HG02970 (cell line): Measurements from ENCODE around the gene GADL1.

Source experiments
- ATAC-seq: cut with Tn5 transposase; IDR thresholded peaks from one replicate; pipeline ENCODE4 v1.9.1; 2021; ENCODE audit warnings: mild to moderate bottlenecking, moderate library complexity, moderate number of reproducible peaks; ENCODE audit not compliant: unreplicated experiment, low FRiP score

GADL1 gene

DNA sequence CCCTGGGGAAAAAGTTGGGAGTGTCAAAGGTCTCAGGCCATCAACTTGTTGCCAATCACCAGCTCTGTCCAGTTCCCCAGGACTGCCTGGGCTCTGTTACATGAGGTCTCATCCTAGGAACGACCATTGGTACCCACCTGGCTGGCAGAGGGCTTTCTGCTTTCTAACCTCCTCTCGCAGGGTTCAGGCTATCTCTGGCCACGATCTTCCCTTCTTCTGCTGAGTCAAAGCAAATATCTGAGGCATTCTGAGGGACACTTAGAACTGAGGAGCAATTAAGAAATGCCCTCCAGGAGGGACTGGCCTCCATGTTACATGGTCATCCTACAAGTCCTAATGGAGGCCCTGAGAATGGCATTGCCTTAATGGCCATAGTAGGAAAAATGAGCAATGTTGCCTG lies 210.7 kb downstream of the GADL1 start:
- ATAC-seq = no peak

DNA sequence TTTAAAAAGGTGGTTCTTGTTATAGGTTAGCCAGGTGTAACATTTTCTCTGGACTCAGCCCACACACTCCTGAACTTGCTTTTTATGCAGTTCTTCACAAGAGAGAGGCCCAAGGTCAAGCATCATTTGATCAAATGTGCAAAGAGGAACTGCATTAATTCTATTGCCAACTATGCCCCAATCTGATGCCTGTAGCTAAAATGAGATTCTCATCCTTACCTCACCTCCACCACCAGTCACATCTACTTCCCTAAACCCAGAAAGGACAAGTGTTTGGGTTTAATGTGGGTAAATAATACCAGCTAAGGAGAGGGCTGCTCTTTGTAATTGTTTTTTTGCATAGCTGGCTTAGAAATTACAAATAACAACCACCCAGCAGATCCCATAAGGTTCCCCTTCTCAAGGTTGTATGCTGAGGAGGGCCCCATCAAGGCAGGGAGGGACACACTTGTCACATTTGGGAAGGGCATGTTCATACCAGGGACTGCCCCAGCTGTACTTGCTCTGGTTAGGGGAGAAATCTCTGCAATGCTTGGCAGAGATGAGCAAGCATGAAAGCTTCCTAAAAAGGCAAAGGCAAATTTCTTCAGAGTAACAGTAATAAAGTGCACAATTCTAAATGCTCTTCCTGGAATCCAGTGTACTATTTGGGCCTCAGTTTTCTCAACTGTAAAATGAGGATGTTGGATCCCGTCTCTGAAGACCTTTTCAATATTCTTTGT lies 211.9 kb downstream of the GADL1 start:
- no peak for ATAC-seq

DNA sequence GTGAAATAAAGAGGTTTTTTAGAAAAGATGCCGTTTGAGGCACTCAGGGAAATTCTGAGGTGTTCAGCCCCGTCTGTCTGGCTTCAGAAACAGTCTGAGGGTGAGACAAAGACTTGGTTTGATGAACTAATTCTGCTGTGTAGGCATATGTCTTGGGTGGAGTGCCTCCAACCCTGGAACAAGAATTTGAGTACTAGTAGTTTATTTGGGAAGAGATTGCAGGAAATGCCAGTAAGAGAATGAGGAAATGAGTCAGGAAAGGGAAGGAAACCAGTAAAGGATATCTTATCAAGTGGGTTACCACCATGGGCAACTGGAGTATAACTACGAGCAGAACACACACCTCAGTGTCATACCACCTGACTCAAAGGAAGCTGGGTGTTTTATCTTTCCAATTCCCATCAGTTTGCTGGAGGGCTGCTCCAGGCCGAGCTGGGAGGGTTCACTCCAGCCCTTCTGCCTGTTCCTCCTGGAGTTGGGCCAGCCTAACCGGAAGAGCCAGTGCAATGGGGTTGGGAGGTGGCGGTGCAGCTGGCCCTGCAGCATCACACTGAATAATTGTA lies 212.7 kb downstream of the GADL1 start:
- ATAC-seq = no peak

- no peak for ATAC-seq
Observed at GRCh38 chr3:30680789-30681648, 213.4 kb downstream of the GADL1 start.

DNA sequence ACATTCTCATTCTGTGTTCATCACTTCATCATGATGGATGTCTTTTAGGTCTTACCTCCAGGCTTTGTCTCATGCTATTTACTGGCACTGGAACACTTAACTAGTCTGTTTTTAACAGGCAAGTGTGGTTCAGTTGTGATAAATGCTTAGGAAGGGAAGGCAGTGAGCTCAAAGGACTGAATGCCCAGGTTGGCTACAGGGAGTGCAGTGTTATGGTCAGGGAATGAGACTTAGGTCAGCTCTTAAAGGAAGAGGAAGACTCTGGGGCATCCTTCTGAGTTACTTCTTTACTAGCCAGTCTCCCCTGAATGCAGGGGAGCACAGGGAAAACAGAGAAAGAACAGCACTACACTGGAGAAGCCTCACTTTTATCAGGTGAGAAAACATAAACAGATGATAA lies 215.4 kb downstream of the GADL1 start:
- no peak for ATAC-seq

DNA sequence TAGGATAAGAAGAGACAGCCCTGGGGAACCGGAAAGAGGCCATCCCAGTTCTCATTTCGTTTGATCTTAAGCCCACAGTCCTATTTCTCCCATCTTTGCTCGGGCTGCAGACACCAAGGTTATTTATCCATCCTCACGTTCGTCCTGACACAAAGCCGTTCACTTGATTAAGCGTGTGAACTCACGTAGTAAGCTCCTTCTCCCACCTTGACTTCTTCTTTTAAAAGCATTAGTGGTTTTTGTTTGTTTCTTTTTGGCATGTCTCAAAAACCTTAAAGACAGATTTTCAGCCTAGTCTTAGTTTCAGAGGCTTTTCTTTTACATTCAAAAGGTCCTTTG lies 217.1 kb downstream of the GADL1 start:
- ATAC-seq = no peak

GRCh38 chr3:30676424-30677346 lies 217.8 kb downstream of the GADL1 start:
- ATAC-seq = no peak
